HEK293 (cell line): ENCODE data around the gene FEZ2.

Experiments used
- CTCF ChIA-PET: fragments of 350-600 bp; formaldehyde crosslinking; extraction: SDS; loops from one replicate; lab custom pipeline; 2021; ENCODE audit warnings: antibody characterized with exemption; lab: Yijun Ruan, JAX
- POLR2A ChIA-PET: fragments of 300-600 bp; formaldehyde crosslinking; extraction: SDS; loops from one replicate; lab custom pipeline; 2020; ENCODE audit warnings: antibody characterized with exemption, inconsistent platforms; lab: Yijun Ruan, JAX
- H3K27ac ChIP-seq: fragments of 200-500 bp; sonication (Bioruptor generic); 2 replicates; pipeline ENCODE4 v1.5.1; 2014; ENCODE audit warnings: low read depth, low read length, control low read depth, inconsistent platforms; ENCODE audit errors: extremely low read depth
- H3K36me3 ChIP-seq, 2 experiments: fragments of 200-500 bp in 1 of 2; sonication (Bioruptor generic) in 1 of 2; 1 replicate in 1 of 2; 2 replicates in 1 of 2; pipeline ENCODE4 v1.5.1; 2014 to 2017; ENCODE audit warnings: inconsistent platforms in 2 of 2, low read length in 2 of 2; ENCODE audit not compliant: control insufficient read depth in 2 of 2, insufficient read depth in 1 of 2
- H3K4me1 ChIP-seq: fragments of 200-500 bp; sonication (Bioruptor generic); 2 replicates; pipeline ENCODE4 v1.5.1; 2014; ENCODE audit warnings: mild to moderate bottlenecking, low read length, inconsistent platforms; ENCODE audit not compliant: control insufficient read depth, insufficient read depth
- H3K4me3 ChIP-seq: 2 replicates; pipeline ENCODE4 v1.5.1; 2011; ENCODE audit warnings: low read depth, mild to moderate bottlenecking, control low read depth, low read length, moderate library complexity
- H3K9me3 ChIP-seq: fragments of 200-500 bp; sonication (Bioruptor generic); 2 replicates; pipeline ENCODE4 v1.5.1; 2014; ENCODE audit warnings: low read depth, low read length, inconsistent platforms; ENCODE audit not compliant: control insufficient read depth, insufficient read depth
- EGR2 ChIP-seq: fragments of 450-650 bp; formaldehyde crosslinking; IDR thresholded peaks from 2 replicates; pipeline ENCODE4 v1.5.1; 2016; ENCODE audit warnings: low read depth, missing biosample characterization, missing genetic modification characterization
- HIC1 ChIP-seq: fragments of 450-650 bp; formaldehyde crosslinking; IDR thresholded peaks from 2 replicates; pipeline ENCODE4 v1.5.1; 2016; ENCODE audit warnings: missing biosample characterization, missing genetic modification characterization
- HOXC10 ChIP-seq: sonication (generic); formaldehyde crosslinking; IDR thresholded peaks from 2 replicates; pipeline ENCODE4 v1.8.1; 2023; ENCODE audit warnings: mild to moderate bottlenecking, missing genetic modification reagents
- KLF7 ChIP-seq: fragments of 450-650 bp; formaldehyde crosslinking; IDR thresholded peaks from 2 replicates; pipeline ENCODE4 v1.5.1; 2016; ENCODE audit warnings: missing biosample characterization, missing genetic modification characterization, borderline replicate concordance
- OVOL3 ChIP-seq: fragments of 450-650 bp; formaldehyde crosslinking; IDR thresholded peaks from 2 replicates; pipeline ENCODE4 v1.5.1; 2016; ENCODE audit warnings: missing biosample characterization, missing genetic modification characterization
- PRDM4 ChIP-seq: fragments of 450-650 bp; formaldehyde crosslinking; IDR thresholded peaks from 2 replicates; pipeline ENCODE4 v1.5.1; 2017; ENCODE audit warnings: missing biosample characterization, missing genetic modification characterization
- SALL2 ChIP-seq: fragments of 450-650 bp; formaldehyde crosslinking; IDR thresholded peaks from 2 replicates; pipeline ENCODE4 v1.5.0; 2017; ENCODE audit warnings: missing biosample characterization, mild to moderate bottlenecking, missing genetic modification characterization, borderline replicate concordance
- TCF7L2 ChIP-seq: IDR thresholded peaks from 2 replicates; pipeline ENCODE4 v1.6.1; 2011; ENCODE audit warnings: low read depth, mild to moderate bottlenecking, inconsistent platforms, low read length, moderate library complexity, borderline replicate concordance
- ZBTB26 ChIP-seq: fragments of 450-650 bp; formaldehyde crosslinking; optimal IDR thresholded peaks from 2 replicates; pipeline ENCODE3; 2016; ENCODE audit warnings: missing biosample characterization, mild to moderate bottlenecking, missing genetic modification characterization
- ZBTB48 ChIP-seq: fragments of 450-650 bp; formaldehyde crosslinking; IDR thresholded peaks from 2 replicates; pipeline ENCODE4 v1.5.1; 2016; ENCODE audit warnings: missing biosample characterization, missing genetic modification characterization
- ZFP41 ChIP-seq: fragments of 450-650 bp; formaldehyde crosslinking; IDR thresholded peaks from 2 replicates; pipeline ENCODE4 v1.5.1; 2016; ENCODE audit warnings: missing biosample characterization, missing genetic modification characterization, borderline replicate concordance
- ZNF138 ChIP-seq: fragments of 450-650 bp; formaldehyde crosslinking; IDR thresholded peaks from 2 replicates; pipeline ENCODE4 v1.5.1; 2016; ENCODE audit warnings: missing biosample characterization, missing genetic modification characterization, borderline replicate concordance
- ZNF140 ChIP-seq: fragments of 450-650 bp; formaldehyde crosslinking; IDR thresholded peaks from 2 replicates; pipeline ENCODE4 v1.5.1; 2016; ENCODE audit warnings: missing biosample characterization, missing genetic modification characterization
- ZNF146 ChIP-seq: fragments of 450-650 bp; formaldehyde crosslinking; IDR thresholded peaks from 2 replicates; pipeline ENCODE4 v1.5.1; 2016; ENCODE audit warnings: missing biosample characterization, missing genetic modification characterization
- ZNF23 ChIP-seq: fragments of 450-650 bp; formaldehyde crosslinking; IDR thresholded peaks from 2 replicates; pipeline ENCODE4 v1.5.1; 2016; ENCODE audit warnings: missing biosample characterization, missing genetic modification characterization, borderline replicate concordance
- ZNF24 ChIP-seq: fragments of 450-650 bp; formaldehyde crosslinking; IDR thresholded peaks from 2 replicates; pipeline ENCODE4 v1.5.1; 2016; ENCODE audit warnings: missing biosample characterization, missing genetic modification characterization
- ZNF398 ChIP-seq: fragments of 450-650 bp; formaldehyde crosslinking; IDR thresholded peaks from 2 replicates; pipeline ENCODE4 v1.5.1; 2017; ENCODE audit warnings: missing biosample characterization, missing genetic modification characterization
- ZNF433 ChIP-seq: fragments of 450-650 bp; formaldehyde crosslinking; IDR thresholded peaks from 2 replicates; pipeline ENCODE4 v1.5.1; 2016; ENCODE audit warnings: missing biosample characterization, missing genetic modification characterization, low read depth
- ZNF510 ChIP-seq: fragments of 450-650 bp; formaldehyde crosslinking; IDR thresholded peaks from 2 replicates; pipeline ENCODE4 v1.5.1; 2018; ENCODE audit warnings: mild to moderate bottlenecking, missing genetic modification characterization, missing biosample characterization; ENCODE audit not compliant: insufficient replicate concordance
- ZNF530 ChIP-seq: fragments of 450-650 bp; formaldehyde crosslinking; IDR thresholded peaks from 2 replicates; pipeline ENCODE4 v1.5.1; 2016; ENCODE audit warnings: low read depth, missing biosample characterization, missing genetic modification characterization
- ZNF626 ChIP-seq: fragments of 450-650 bp; sonication (Bioruptor Pico); formaldehyde crosslinking; IDR thresholded peaks from 2 replicates; pipeline ENCODE4 v1.5.1; 2018; ENCODE audit warnings: missing biosample characterization, missing genetic modification characterization, inconsistent platforms
- ZNF639 ChIP-seq: fragments of 450-650 bp; formaldehyde crosslinking; IDR thresholded peaks from 2 replicates; pipeline ENCODE4 v1.5.1; 2016; ENCODE audit warnings: missing biosample characterization, missing genetic modification characterization
- ZNF701 ChIP-seq: fragments of 450-650 bp; formaldehyde crosslinking; IDR thresholded peaks from 2 replicates; pipeline ENCODE4 v1.5.1; 2016; ENCODE audit warnings: missing biosample characterization, missing genetic modification characterization
- ZNF776 ChIP-seq: fragments of 450-650 bp; formaldehyde crosslinking; IDR thresholded peaks from 2 replicates; pipeline ENCODE4 v1.5.0; 2017; ENCODE audit warnings: missing biosample characterization, missing genetic modification characterization, borderline replicate concordance
- ZSCAN23 ChIP-seq: fragments of 450-650 bp; formaldehyde crosslinking; IDR thresholded peaks from 2 replicates; pipeline ENCODE4 v1.5.1; 2016; ENCODE audit warnings: missing biosample characterization, missing genetic modification characterization
- ZSCAN5A ChIP-seq: fragments of 450-650 bp; formaldehyde crosslinking; IDR thresholded peaks from 2 replicates; pipeline ENCODE4 v1.5.1; 2016; ENCODE audit warnings: missing biosample characterization, missing genetic modification characterization

Gene FEZ2

GRCh38 chr2:36582538-36582937, 15.4 kb downstream of the FEZ2 start:
- POLR2A ChIA-PET, result no interaction called here
- Histone ChIP-seq H3K9me3 (no peaks in the 10 kb centered on the region), H3K4me1 (no peaks in the 10 kb centered on the region), H3K27ac (no peak overlapping the region), H3K36me3 (peaks cover 46 to 86% of the 10 kb centered on the region in 2 experiments), H3K4me3 (no peak overlapping the region)
- TF ChIP-seq TCF7L2 (no peak), ZNF433 (tag by site-specific recombination) (no peak), SALL2 (tag by site-specific recombination) (no peak), ZBTB48 (tag by site-specific recombination) (no peak), ZNF776 (tag by site-specific recombination) (no peak), HIC1 (tag by site-specific recombination) (no peak), ZNF530 (tag by site-specific recombination) (no peak), EGR2 (tag by site-specific recombination) (no peak), HOXC10 (CRISPR knock-in tag) (no peak), ZNF24 (tag by site-specific recombination) (no peak), OVOL3 (no peak)
- CTCF ChIA-PET, result no interaction called here

GRCh38 chr2:36579297-36579664, 18.7 kb downstream of the FEZ2 start:
- no peaks in the 10 kb centered on the region for H3K9me3 ChIP-seq
- H3K36me3 ChIP-seq, result peaks cover 53 to 86% of the 10 kb centered on the region in 2 experiments
- CTCF ChIA-PET, result no interaction called here
- no peak overlapping the region for H3K4me3 ChIP-seq
- no peak overlapping the region for H3K27ac ChIP-seq
- POLR2A ChIA-PET, result no interaction called here
- H3K4me1 ChIP-seq, result no peaks in the 10 kb centered on the region
- no peak for TF ChIP-seq ZNF626 (tag by site-specific recombination)
- no peak for TF ChIP-seq ZSCAN23 (tag by site-specific recombination)
- TF ChIP-seq ZSCAN5A (tag by site-specific recombination), result no peak
- TF ChIP-seq ZNF23 (tag by site-specific recombination), result no peak
- TF ChIP-seq ZNF510 (tag by site-specific recombination), result no peak
- no peak for TF ChIP-seq ZNF701 (tag by site-specific recombination)
- TF ChIP-seq ZNF138 (tag by site-specific recombination), result no peak
- TF ChIP-seq ZNF146 (tag by site-specific recombination), result no peak
- no peak for TF ChIP-seq ZNF140
- no peak for TF ChIP-seq ZBTB26
- TF ChIP-seq ZNF398 (tag by site-specific recombination), result no peak
- no peak for TF ChIP-seq ZFP41
- TF ChIP-seq KLF7 (tag by site-specific recombination), result no peak
- no peak for TF ChIP-seq ZNF639 (tag by site-specific recombination)
- TF ChIP-seq PRDM4 (tag by site-specific recombination), result no peak
